HCT116 (cell line): ENCODE data around the gene PTPRJ. TPM values are rescaled to one million over a fixed set of nuclear protein-coding genes. Genes with fewer than 3 reads are reported as not detected.

Source experiments
- ATAC-seq: fragments of 200-7000 bp; cut with Tn5 transposase; 2 replicates; pipeline ENCODE4 v1.9.1; 2020; ENCODE audit warnings: mild to moderate bottlenecking, moderate library complexity
- BruUV-seq: library from RNA; stranded (reverse); fragments of 400-500 nt; replicated peaks from 2 replicates; lab custom pipeline; 2021; lab: Mats Ljungman, UMichigan
- CTCF ChIA-PET: fragments of 300-600 bp; sonication (Branson Sonifier 250); formaldehyde crosslinking; loops from one replicate; lab custom pipeline; 2021; ENCODE audit warnings: antibody characterized with exemption; lab: Charles Lee
- POLR2A ChIA-PET: fragments of 300-600, 350-600 bp; sonication (Branson Sonifier 250); formaldehyde crosslinking; loops from one replicate; lab custom pipeline; 2021; ENCODE audit warnings: antibody characterized with exemption; lab: Charles Lee
- RAD21 ChIA-PET, 2 experiments: fragments of 300-600 bp; sonication (Branson Sonifier 250); formaldehyde crosslinking; loops; one replicate each; lab custom pipeline; 2023; ENCODE audit warnings: low total read pairs in 2 of 2; ENCODE audit not compliant: uncharacterized antibody in 2 of 2, unreplicated experiment in 2 of 2, low non-redundant PET in 1 of 2; lab: Charles Lee
- DNase-seq: peaks from one replicate; pipeline ENCODE4 v3.0.0-alpha.2; 2010; ENCODE audit warnings: low read depth, low spot score
- H2AFZ ChIP-seq: fragments of 200-600 bp; shearing (Covaris generic), sonication (generic); 2 replicates; pipeline ENCODE4 v1.6.1; 2017; ENCODE audit warnings: low read depth, mixed run types, mixed read lengths, antibody characterized with exemption, low read length; ENCODE audit not compliant: poor library complexity, severe bottlenecking
- H3K27ac ChIP-seq: 2 replicates; pipeline ENCODE4 v1.5.1; 2012; ENCODE audit warnings: low read depth, low read length
- H3K27me3 ChIP-seq: fragments of 200-600 bp; sonication (generic); 2 replicates; pipeline ENCODE4 v1.6.1; 2016; ENCODE audit warnings: mixed run types, low read length, mixed read lengths; ENCODE audit not compliant: insufficient read depth
- H3K36me3 ChIP-seq, 2 experiments: fragments of 200-500 bp in 1 of 2; fragments of 200-600 bp in 1 of 2; sonication (Bioruptor generic) in 1 of 2; sonication (generic) in 1 of 2; 2 replicates each; pipeline versions ENCODE4 v1.5.1 to v1.6.1; 2014 to 2016; ENCODE audit warnings: low read length in 2 of 2, inconsistent platforms in 1 of 2, mixed read lengths in 1 of 2, mixed run types in 1 of 2; ENCODE audit not compliant: insufficient read depth in 2 of 2, control insufficient read depth in 1 of 2
- H3K4me1 ChIP-seq, 2 experiments: fragments of 200-600 bp in 1 of 2; sonication (generic) in 1 of 2; 2 replicates each; pipeline versions ENCODE4 v1.5.1 to v1.6.1; 2012 to 2017; ENCODE audit warnings: low read length in 2 of 2, inconsistent platforms in 1 of 2, mild to moderate bottlenecking in 1 of 2, mixed read lengths in 1 of 2, mixed run types in 1 of 2, moderate library complexity in 1 of 2; ENCODE audit not compliant: insufficient read depth in 2 of 2, control insufficient read depth in 1 of 2
- H3K4me2 ChIP-seq: fragments of 200-600 bp; sonication (generic); 2 replicates; pipeline ENCODE4 v1.6.1; 2017; ENCODE audit warnings: mixed run types, low read length, mixed read lengths
- H3K4me3 ChIP-seq, 2 experiments: fragments of 200-600 bp in 1 of 2; sonication (generic) in 1 of 2; replicated peaks in 1 of 2; 2 replicates each; pipeline ENCODE4 v1.5.1; 2011 to 2016; ENCODE audit warnings: low read length in 2 of 2, control low read depth in 1 of 2, low read depth in 1 of 2, mild to moderate bottlenecking in 1 of 2, mixed read lengths in 1 of 2, mixed run types in 1 of 2
- H3K79me2 ChIP-seq: fragments of 200-600 bp; sonication (generic); 2 replicates; pipeline ENCODE4 v1.6.1; 2017; ENCODE audit warnings: mild to moderate bottlenecking, mixed run types, low read length, moderate library complexity, mixed read lengths; ENCODE audit not compliant: insufficient read depth
- H3K9ac ChIP-seq: fragments of 200-600 bp; sonication (generic); 2 replicates; pipeline ENCODE4 v1.6.1; 2016; ENCODE audit warnings: low read length, mixed read lengths
- H3K9me2 ChIP-seq: fragments of 200-600 bp; sonication (generic), shearing (Covaris generic); 2 replicates; pipeline ENCODE4 v1.6.1; 2017; ENCODE audit warnings: mixed run types, mild to moderate bottlenecking, moderate library complexity; ENCODE audit not compliant: insufficient read depth
- H3K9me3 ChIP-seq, 2 experiments: fragments of 200-500 bp in 1 of 2; fragments of 200-600 bp in 1 of 2; sonication (Bioruptor generic) in 1 of 2; sonication (generic) in 1 of 2; 2 replicates each; pipeline ENCODE4 v1.6.1; 2014 to 2017; ENCODE audit warnings: low read length in 2 of 2, mixed read lengths in 2 of 2, inconsistent platforms in 1 of 2, low read depth in 1 of 2, mild to moderate bottlenecking in 1 of 2, mixed run types in 1 of 2, moderate library complexity in 1 of 2; ENCODE audit not compliant: control insufficient read depth in 1 of 2, insufficient read depth in 1 of 2
- H4K20me1 ChIP-seq: fragments of 200-600 bp; sonication (generic), shearing (Covaris generic); 2 replicates; pipeline ENCODE4 v1.6.1; 2017; ENCODE audit warnings: mixed run types, mild to moderate bottlenecking, moderate library complexity; ENCODE audit not compliant: insufficient read depth
- JUND ChIP-seq: IDR thresholded peaks from 2 replicates; pipeline ENCODE4 v1.6.1; 2012
- POLR2A ChIP-seq: IDR thresholded peaks from 2 replicates; pipeline ENCODE4 v1.7.0; 2011; ENCODE audit warnings: borderline replicate concordance; ENCODE audit not compliant: insufficient read depth, insufficient read length; ENCODE audit errors: extremely low read depth
- POLR2AphosphoS5 ChIP-seq: IDR thresholded peaks from 2 replicates; pipeline ENCODE4 v1.6.1; 2011; ENCODE audit warnings: mild to moderate bottlenecking, low read depth, low read length, moderate library complexity
- RAD21 ChIP-seq: IDR thresholded peaks from 2 replicates; pipeline ENCODE4 v1.6.1; 2012; ENCODE audit warnings: low read depth, mild to moderate bottlenecking
- SIN3A ChIP-seq: IDR thresholded peaks from 2 replicates; pipeline ENCODE4 v1.6.1; 2012; ENCODE audit warnings: low read depth
- intact Hi-C: fragments of 100-400 bp; cut with micrococcal nuclease; formaldehyde crosslinking; loops from 2 replicates; pipeline ENCODE4 v1.10.0; 2022
- total RNA-seq: library from RNA; stranded (reverse); gene quantifications from one replicate; pipeline ENCODE4 v1.2.1, GENCODE V29; 2021; ENCODE audit not compliant: unreplicated experiment
- TF ChIP-seq, protein P1 (sequence below): IDR thresholded peaks from 2 replicates; pipeline ENCODE4 v1.6.1; 2012
- TF ChIP-seq, protein P2 (sequence below): IDR thresholded peaks from 2 replicates; pipeline ENCODE4 v1.6.1; 2011; ENCODE audit warnings: mild to moderate bottlenecking, low read length, moderate library complexity; ENCODE audit not compliant: insufficient replicate concordance; ENCODE audit errors: extremely low read depth
- TF ChIP-seq, protein P3 (sequence below): IDR thresholded peaks from 2 replicates; pipeline ENCODE4 v1.6.1; 2012; ENCODE audit warnings: low read depth

The PTPRJ gene
- total RNA-seq, 1 experiment from 2014 or later, result 19.1 TPM

DNA sequence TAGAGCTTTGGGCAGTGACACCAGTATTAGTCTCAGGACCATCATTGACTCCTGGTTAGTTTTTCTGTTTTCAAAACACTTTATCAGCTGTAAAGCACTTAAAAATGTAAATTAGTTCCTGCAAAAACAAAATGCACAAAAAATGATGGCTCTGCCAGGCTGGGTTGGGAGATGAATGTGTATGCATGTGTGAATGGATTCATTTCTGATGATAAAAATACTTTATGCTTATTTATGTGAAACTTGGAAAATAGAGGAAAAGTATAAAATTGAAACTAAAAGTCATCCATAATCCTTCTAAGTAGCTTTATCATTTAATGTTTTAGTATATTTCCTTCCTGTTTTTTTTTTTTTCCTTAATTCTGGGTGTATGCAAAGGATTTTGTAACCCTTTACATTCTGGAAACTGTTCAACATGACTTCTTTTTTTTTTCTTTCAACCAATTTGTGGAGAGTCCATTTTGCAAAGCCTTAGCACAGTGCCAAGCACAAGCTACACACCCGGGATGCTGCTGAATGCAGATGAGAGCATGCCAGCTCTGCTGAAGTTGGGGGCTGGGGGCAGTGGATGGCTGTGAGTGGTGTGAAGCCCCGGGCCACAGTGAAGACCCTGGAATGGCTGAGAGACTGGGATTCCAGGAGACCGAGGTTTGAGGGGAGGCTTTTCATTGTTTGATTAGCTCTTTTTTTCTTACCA, 37.6 kb downstream of the PTPRJ start:
- Histone ChIP-seq H3K4me2 (no peak overlapping the region), H3K27me3 (no peaks in the 10 kb centered on the region), H3K9ac (no peak overlapping the region), H3K4me3 (no peak overlapping the region), H3K27ac (no peak overlapping the region), H3K4me1 (peaks cover 8 to 14% of the 10 kb centered on the region in 2 experiments), H3K79me2 (peaks cover 19% of the 10 kb centered on the region), H3K36me3 (no peaks in the 10 kb centered on the region), H2AFZ (no peak overlapping the region), H3K9me2 (no peaks in the 10 kb centered on the region), H4K20me1 (no peaks in the 10 kb centered on the region), H3K9me3 (no peaks in the 10 kb centered on the region)
- ATAC-seq (no peak), DNase-seq (no peak)
- no TSS peak for BruUV-seq
- CTCF ChIA-PET, result no interaction called here
- TF ChIP-seq JUND, result no peak
- TF ChIP-seq, protein P1, sequence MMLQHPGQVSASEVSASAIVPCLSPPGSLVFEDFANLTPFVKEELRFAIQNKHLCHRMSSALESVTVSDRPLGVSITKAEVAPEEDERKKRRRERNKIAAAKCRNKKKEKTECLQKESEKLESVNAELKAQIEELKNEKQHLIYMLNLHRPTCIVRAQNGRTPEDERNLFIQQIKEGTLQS, result no peak
- no peak for TF ChIP-seq POLR2AphosphoS5
- TF ChIP-seq POLR2A, result no peak
- TF ChIP-seq, protein P2, sequence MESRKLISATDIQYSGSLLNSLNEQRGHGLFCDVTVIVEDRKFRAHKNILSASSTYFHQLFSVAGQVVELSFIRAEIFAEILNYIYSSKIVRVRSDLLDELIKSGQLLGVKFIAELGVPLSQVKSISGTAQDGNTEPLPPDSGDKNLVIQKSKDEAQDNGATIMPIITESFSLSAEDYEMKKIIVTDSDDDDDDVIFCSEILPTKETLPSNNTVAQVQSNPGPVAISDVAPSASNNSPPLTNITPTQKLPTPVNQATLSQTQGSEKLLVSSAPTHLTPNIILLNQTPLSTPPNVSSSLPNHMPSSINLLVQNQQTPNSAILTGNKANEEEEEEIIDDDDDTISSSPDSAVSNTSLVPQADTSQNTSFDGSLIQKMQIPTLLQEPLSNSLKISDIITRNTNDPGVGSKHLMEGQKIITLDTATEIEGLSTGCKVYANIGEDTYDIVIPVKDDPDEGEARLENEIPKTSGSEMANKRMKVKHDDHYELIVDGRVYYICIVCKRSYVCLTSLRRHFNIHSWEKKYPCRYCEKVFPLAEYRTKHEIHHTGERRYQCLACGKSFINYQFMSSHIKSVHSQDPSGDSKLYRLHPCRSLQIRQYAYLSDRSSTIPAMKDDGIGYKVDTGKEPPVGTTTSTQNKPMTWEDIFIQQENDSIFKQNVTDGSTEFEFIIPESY, result no peak
- TF ChIP-seq, protein P3, sequence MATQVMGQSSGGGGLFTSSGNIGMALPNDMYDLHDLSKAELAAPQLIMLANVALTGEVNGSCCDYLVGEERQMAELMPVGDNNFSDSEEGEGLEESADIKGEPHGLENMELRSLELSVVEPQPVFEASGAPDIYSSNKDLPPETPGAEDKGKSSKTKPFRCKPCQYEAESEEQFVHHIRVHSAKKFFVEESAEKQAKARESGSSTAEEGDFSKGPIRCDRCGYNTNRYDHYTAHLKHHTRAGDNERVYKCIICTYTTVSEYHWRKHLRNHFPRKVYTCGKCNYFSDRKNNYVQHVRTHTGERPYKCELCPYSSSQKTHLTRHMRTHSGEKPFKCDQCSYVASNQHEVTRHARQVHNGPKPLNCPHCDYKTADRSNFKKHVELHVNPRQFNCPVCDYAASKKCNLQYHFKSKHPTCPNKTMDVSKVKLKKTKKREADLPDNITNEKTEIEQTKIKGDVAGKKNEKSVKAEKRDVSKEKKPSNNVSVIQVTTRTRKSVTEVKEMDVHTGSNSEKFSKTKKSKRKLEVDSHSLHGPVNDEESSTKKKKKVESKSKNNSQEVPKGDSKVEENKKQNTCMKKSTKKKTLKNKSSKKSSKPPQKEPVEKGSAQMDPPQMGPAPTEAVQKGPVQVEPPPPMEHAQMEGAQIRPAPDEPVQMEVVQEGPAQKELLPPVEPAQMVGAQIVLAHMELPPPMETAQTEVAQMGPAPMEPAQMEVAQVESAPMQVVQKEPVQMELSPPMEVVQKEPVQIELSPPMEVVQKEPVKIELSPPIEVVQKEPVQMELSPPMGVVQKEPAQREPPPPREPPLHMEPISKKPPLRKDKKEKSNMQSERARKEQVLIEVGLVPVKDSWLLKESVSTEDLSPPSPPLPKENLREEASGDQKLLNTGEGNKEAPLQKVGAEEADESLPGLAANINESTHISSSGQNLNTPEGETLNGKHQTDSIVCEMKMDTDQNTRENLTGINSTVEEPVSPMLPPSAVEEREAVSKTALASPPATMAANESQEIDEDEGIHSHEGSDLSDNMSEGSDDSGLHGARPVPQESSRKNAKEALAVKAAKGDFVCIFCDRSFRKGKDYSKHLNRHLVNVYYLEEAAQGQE, result no peak
- TF ChIP-seq SIN3A, result no peak
- no peak for TF ChIP-seq RAD21
- POLR2A ChIA-PET, result no interaction called here
- RAD21 ChIA-PET, result no interaction called here
- intact Hi-C loops, result no loop called here
